GM19452 (cell line): ENCODE results near the gene DAZAP1.

Source experiments
- ATAC-seq: cut with Tn5 transposase; IDR thresholded peaks from one replicate; pipeline ENCODE4 v1.9.1; 2021; ENCODE audit not compliant: unreplicated experiment

DAZAP1 gene

DNA sequence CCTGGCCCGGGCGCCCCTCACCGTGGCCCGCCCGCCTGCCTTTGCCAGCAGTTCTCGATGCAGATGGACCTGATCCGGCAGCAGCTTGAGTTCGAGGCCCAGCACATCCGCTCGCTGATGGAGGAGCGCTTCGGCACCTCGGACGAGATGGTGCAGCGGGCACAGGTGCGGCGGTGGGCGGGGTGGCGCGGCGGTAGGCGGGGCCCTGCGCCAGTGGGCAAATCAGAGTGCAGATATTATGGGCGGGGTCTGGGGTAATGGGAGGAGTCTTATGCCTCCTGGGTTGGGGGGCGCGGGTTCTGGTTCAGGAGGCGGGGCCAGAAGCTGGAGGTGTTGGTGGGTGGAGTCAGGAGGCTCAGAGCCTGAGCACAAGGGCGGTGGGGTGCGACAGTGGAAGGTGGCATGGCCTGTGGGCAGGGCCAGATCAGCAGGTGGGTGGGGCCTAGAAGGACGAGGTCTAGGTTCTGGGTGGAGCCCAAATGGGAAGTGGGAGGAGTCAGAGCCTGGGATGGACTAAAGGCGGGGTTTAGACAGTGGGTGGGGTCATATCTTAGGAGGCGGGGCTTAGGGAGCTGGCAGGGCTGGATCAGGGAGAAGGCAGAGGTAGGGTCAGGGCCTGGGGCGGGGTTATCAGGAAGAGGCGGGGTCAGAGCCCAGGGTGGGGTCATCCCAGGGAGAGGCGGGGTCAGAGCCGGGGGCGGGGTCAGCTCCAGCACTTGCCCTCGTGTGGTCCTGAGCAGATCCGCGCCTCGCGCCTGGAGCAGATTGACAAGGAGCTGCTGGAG lies 48.1 kb downstream of the DAZAP1 start:
- no peak for ATAC-seq

DNA sequence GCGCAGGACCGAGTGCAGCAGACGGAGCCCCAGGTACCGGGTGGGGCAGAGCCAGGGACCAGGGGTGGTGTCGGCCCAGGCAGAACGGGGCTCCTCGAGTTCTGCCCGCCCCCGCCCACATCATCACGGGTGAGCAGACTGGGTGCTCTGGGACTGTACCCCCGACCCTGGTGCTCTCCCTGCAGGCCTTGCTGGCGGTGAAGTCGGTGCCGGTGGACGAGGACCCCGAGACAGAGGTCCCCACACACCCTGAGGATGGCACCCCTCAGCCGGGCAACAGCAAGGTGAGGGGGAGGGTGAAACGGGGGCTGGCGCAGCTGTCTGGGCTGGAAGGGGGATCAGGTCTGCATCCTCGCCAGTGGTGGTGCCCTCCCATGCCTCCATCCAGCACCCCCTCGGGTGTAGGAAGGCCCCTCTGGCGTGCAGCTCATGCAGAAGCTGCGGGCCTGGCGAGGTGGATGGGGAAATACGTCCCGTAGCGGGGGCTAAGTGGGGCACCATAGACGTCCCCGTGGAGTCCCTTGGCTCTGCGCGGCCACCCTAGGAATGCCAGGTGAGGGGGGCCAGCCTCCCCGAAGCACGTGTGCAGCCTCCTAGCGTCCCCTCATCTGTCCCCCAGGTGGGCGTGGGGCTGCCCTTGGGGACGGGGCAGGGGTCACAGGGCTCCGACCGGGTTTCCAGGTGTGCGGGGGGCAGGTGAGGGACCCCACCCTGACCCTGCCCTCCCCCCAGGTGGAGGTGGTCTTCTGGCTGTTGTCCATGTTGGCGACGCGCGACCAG lies 48.9 kb downstream of the DAZAP1 start:
- ATAC-seq, result no peak

GRCh38 chr19:1457031-1457739 lies 49.8 kb downstream of the DAZAP1 start:
- ATAC-seq, result no peak

- ATAC-seq, result no peak
Observed at GRCh38 chr19:1457892-1458291, 50.5 kb downstream of the DAZAP1 start.

DNA sequence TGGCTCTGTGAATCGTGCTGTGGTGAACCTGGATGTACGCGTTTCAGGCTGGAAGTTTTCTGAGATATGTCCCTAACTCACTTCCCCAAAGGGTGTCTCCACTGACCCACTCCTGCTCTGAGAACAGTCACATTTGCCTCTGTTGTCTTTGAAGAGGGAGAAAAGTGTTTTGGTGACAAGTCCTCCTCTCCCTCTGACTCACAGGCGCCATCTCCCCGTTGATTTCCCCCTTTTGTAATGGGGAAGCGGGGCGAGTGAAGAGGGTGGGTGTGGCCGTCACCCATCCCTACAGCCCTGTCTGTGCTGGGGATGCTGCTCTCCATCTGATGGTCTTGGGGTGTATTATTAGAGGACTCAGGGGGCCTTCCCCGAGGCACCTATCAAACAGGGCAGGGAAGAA lies 52.1 kb downstream of the DAZAP1 start:
- ATAC-seq, result no peak

- ATAC-seq, result no peak
Observed at GRCh38 chr19:1460033-1460995, 52.9 kb downstream of the DAZAP1 start.

DNA sequence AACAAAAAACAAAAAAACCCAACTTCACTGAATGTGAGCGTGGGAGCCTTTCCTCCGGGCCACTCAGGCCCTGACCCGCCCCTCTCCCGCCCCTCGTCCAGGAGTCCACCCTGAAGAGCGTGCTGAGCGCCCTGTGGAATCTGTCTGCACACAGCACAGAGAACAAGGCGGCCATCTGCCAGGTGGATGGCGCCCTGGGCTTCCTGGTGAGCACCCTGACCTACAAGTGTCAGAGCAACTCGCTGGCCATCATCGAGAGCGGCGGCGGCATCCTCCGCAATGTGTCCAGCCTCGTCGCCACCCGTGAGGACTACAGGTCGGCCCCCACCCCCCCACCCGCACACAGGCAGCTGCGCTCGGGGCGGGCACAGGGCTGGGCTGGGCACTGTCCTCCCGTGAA lies 54.5 kb downstream of the DAZAP1 start:
- no peak for ATAC-seq

- no peak for ATAC-seq
Observed at GRCh38 chr19:1465191-1466016, 58.0 kb downstream of the DAZAP1 start.

DNA sequence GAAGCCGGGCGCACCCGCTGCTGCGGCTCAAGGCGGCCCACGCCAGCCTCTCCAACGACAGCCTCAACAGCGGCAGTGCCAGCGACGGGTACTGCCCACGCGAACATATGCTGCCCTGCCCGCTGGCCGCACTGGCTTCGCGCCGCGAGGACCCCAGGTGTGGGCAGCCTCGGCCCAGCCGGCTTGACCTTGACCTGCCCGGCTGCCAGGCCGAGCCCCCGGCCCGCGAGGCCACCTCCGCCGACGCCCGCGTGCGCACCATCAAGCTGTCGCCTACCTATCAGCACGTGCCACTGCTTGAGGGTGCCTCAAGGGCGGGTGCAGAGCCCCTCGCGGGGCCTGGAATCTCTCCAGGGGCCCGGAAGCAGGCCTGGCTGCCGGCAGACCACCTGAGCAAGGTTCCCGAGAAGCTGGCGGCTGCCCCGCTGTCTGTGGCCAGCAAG lies 58.7 kb downstream of the DAZAP1 start:
- no peak for ATAC-seq

DNA sequence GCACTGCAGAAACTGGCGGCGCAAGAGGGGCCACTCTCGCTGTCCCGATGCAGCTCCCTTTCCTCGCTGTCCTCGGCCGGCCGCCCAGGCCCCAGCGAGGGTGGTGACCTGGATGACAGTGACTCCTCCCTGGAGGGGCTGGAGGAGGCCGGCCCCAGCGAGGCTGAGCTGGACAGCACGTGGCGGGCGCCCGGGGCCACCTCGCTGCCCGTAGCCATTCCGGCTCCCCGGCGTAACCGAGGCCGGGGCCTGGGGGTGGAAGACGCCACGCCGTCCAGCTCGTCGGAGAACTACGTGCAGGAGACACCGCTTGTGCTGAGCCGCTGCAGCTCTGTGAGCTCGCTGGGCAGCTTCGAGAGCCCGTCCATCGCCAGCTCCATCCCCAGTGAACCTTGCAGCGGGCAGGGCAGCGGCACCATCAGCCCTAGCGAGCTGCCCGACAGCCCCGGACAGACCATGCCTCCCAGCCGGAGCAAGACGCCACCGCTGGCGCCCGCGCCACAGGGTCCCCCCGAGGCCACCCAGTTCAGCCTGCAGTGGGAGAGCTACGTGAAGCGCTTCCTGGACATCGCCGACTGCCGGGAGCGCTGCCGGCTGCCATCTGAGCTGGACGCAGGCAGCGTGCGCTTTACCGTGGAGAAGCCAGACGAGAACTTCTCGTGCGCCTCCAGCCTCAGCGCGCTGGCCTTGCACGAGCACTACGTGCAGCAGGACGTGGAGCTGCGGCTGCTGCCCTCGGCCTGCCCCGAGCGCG lies 59.3 kb downstream of the DAZAP1 start:
- ATAC-seq, result no peak

- no peak for ATAC-seq
Observed at GRCh38 chr19:1467215-1467489, 59.8 kb downstream of the DAZAP1 start.

- no peak for ATAC-seq
Observed at GRCh38 chr19:1467490-1468273, 60.3 kb downstream of the DAZAP1 start.

DNA sequence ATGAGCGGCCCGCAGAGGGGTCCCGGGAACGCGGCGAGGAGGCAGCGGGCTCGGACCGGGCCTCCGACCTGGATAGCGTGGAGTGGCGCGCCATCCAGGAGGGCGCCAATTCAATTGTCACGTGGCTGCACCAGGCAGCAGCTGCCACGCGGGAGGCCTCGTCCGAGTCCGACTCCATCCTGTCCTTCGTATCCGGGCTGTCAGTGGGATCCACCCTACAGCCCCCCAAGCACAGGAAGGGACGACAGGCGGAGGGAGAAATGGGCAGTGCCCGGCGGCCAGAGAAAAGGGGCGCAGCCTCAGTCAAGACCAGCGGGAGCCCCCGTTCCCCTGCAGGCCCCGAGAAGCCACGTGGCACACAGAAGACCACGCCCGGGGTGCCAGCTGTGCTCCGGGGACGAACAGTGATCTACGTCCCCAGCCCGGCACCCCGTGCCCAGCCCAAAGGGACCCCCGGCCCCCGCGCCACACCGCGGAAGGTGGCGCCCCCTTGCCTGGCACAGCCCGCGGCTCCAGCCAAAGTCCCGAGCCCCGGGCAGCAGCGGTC lies 61.0 kb downstream of the DAZAP1 start:
- ATAC-seq, result no peak

DNA sequence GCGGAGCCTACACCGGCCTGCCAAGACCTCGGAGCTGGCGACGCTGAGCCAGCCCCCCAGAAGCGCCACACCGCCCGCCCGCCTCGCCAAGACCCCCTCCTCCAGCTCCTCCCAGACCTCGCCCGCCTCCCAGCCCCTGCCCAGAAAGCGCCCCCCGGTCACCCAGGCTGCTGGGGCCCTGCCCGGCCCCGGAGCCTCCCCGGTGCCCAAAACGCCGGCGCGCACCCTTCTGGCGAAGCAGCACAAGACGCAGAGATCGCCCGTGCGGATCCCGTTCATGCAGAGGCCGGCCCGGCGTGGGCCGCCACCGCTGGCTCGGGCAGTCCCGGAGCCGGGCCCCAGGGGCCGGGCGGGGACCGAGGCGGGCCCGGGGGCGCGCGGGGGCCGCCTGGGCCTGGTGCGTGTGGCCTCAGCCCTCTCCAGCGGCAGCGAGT lies 61.5 kb downstream of the DAZAP1 start:
- ATAC-seq, result no peak

- no peak for ATAC-seq
Observed at GRCh38 chr19:1469255-1470054, 62.1 kb downstream of the DAZAP1 start.

DNA sequence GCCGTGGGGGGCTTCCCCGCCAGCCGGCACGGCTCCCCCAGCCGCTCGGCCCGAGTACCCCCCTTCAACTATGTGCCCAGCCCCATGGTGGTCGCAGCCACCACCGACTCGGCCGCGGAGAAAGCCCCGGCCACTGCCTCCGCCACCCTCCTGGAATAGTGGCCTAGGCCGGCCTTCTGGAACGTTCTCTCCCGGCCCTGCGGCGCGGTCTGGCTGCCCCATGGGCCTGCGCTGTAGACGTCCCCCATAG lies 62.6 kb downstream of the DAZAP1 start:
- ATAC-seq, result no peak

GRCh38 chr19:1470305-1471009 lies 63.1 kb downstream of the DAZAP1 start:
- ATAC-seq, result no peak
